T-helper 2 cell treated with Interferon-gamma antibody and Interleukin-4, amounts not matched to agents 100 ng/mL and 5 ng/mL, for 36 hours (primary cell): ENCODE measurements around the gene ZNF680. TPM values are rescaled to one million over a fixed set of nuclear protein-coding genes. Genes with fewer than 3 reads are reported as not detected.
"Not testable (repeated sequence)": the region's sequence is repeated elsewhere in the genome, so short reads cannot be mapped to it uniquely, and the experiment has no call there.

ENCODE experiments used
- intact Hi-C: fragments of 100-400 bp; cut with micrococcal nuclease; formaldehyde crosslinking; loops from one replicate; pipeline ENCODE4 v1.15.1; 2023
- total RNA-seq: library from RNA; stranded (reverse); gene quantifications from 2 replicates; pipeline ENCODE4 v1.2.3, GENCODE V29; 2022

Gene ZNF680
- 8.8 and 11.2 TPM in 2 replicates for total RNA-seq

GRCh38 chr7:64562626-64563278, at the start of gene ZNF680:
Gene ZNF680 (minus strand): TSS chr7:64563071. CDS start chr7:64562954, 117 bp downstream.
- intact Hi-C loops = loop anchor here (1.0 to 10.0 kb wide), 8 partner anchors 104 to 812 kb away; partner anchors contain the start of genes ERV3-1, ZNF107, ZNF138 and ZNF273

- intact Hi-C loops = no loop called here
These were observed 49.6 kb upstream of the ZNF680 start for GRCh38 chr7:64612452-64612851.

GRCh38 chr7:64611717-64612116, 48.8 kb upstream of the ZNF680 start:
- intact Hi-C loops = no loop called here

DNA sequence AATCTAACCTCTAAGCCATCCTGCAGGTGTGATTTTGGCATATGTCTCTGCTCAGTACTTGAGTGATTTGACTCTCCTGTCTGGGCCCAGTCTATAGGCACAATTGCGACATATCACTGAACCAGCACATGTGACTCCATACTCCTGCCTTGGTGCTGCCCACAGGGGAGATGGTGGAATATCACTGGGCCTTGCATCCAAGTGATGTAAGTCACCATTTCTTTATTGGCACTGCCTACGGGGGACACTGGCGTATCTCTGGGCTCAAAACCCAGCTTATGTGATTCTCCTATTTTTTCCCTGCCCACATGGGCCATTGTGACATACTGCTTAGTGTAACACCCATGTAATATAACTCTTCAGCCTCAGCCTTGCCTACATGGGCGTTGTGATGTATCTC, 48.1 kb upstream of the ZNF680 start:
- intact Hi-C loops = no loop called here

- intact Hi-C loops = no loop called here
These were observed 45.4 kb upstream of the ZNF680 start for GRCh38 chr7:64608116-64608910.

GRCh38 chr7:64606385-64606784, 43.5 kb upstream of the ZNF680 start:
- intact Hi-C loops = no loop called here

DNA sequence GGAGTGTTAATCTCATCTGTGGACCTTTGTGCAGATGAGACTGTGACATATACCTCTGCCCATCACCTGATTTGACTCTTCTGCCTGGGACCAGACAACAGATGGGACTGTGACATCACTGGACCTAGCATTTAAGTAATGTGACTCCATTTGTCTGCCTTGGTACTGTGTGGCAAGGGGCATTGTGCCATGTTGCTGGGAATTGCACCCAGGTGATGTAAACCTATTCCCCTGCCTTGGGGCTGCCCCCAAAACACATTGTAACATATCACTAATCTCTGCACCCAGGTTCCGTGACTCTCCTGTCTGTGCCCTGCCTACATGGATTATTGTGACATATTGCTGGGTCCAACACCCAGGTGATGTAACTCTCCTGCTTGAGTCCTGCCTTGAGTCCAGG, 40.4 kb upstream of the ZNF680 start:
- intact Hi-C loops = no loop called here

- intact Hi-C loops = no loop called here
These were observed 39.6 kb upstream of the ZNF680 start for GRCh38 chr7:64602518-64602917.

- intact Hi-C loops = no loop called here
These were observed 39.2 kb upstream of the ZNF680 start for GRCh38 chr7:64602086-64602485.

GRCh38 chr7:64599359-64599758, 36.5 kb upstream of the ZNF680 start:
- intact Hi-C loops = no loop called here

- intact Hi-C loops = no loop called here
These were observed 28.1 kb upstream of the ZNF680 start for GRCh38 chr7:64590971-64591370.

- intact Hi-C loops = no loop called here
These were observed 19.3 kb upstream of the ZNF680 start for GRCh38 chr7:64581926-64582894.

DNA sequence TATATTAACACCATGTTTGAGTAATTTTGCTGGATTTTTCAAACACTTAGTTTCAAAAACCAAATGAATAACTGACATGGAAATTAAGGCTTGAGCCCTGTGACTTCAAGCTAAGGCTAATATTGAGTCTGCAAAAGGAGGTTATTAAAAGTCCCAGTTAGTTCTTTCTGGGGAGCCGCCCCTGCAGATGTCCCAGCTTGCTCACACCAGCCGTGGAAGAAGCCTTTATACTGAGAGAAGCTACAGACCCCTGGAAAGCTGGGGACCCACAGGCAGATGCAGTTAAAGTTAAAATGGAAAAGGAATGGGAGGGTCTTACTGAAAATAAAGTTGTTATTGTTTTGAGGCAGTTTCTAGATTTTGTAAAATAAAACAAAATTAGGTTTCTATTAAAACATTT, 18.5 kb upstream of the ZNF680 start:
- intact Hi-C loops = no loop called here

GRCh38 chr7:64574540-64575099, 11.7 kb upstream of the ZNF680 start:
- intact Hi-C loops = no loop called here

- intact Hi-C loops = not testable (repeated sequence)
These were observed 7.4 kb upstream of the ZNF680 start for GRCh38 chr7:64570284-64570605.

DNA sequence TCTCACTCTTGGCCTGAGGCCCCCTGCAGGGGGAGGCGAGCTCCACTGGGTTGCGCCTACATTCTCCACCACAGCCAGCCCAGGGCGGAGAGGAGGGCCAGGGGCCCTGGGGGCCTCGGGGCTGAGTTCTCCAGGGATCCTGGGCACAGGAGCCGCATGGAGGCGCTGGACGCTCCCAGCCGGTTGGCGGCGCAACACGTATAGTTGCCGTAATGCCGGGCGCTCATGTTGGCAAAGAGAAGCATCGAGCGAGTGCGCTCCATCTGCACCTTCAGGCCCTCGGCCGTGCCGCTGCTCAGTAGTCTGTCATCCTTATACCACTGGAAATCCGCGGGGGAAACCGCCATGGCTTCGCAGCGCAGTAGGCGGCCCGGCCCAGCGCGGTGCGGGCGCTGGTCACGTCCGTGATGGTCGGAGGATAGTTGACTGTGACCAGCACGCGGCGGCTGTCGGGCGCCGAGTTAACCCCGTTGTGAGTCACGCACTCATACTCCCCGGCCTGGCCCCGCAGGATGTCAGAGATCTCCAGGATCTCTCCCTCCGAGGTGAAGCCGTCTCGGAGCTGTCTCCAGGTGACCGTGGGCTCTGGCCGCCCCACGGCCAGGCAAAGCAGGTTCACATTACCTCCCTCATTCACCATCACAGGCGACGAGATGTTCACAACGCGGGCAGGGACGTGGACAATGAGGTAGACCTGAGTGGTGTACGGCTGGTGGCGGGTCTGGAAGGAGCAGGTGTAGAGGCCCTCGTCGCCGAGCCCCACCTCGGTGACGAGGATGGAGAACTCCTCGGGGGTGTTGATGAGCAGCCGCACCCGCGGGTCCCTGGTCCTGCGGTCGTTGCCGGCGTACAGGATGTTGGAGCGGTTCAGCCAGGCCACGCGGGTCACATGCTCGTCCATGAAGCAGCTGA, 6.8 kb upstream of the ZNF680 start:
- intact Hi-C loops = loop anchor here (10.0 kb wide), 1 partner anchor 805 kb away; the partner anchor contains the start of gene ZNF92

DNA sequence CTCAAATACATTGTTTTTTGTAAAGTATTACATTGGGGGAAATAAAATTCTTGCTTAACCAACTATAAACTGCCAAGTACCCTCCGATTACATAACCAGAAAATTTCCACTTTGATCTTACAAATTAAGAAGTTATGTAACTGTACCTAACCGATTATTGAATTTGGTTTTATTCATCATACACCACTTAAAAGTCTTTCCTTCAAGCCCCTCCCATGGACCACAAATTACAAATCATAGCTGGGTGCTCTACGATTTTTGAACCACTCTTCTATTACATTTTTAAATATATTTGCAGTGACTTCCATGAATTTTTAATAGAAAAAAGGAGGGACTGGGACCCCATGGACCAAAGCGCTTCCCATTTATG, 630 bp downstream of the ZNF680 start:
- intact Hi-C loops = loop anchor here (2.0 to 10.0 kb wide), 3 partner anchors 445 to 813 kb away; partner anchors contain the start of genes ERV3-1 and ZNF92

GRCh38 chr7:64559206-64559605, 3.7 kb downstream of the ZNF680 start:
- intact Hi-C loops = no loop called here

DNA sequence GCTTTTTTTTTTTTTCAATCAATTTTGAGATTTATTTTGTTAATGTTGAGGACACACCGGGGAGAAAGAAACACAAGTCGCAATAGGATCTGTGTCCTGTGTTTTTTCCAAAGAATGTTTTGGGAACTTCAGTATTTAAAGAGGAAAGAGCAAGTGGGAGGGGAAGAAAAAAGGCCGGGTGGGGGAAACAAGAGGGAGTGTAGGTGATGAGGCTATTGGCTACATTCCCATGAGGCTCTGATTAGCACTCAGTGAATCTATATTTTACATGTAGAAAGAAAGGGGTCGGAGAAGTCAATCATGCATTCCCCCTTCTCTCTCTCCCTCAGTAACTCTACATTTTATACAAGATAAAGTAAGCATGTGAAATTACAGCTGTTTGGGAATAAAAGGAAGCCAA, 4.1 kb downstream of the ZNF680 start:
- intact Hi-C loops = no loop called here

GRCh38 chr7:64558323-64558705, 4.6 kb downstream of the ZNF680 start:
- intact Hi-C loops = no loop called here
